ENCODE data around the gene MEIOB.

Gene MEIOB

GRCh38 chr16:1828645-1829410 is 43.1 kb downstream of the MEIOB start:
- no peak for DNase-seq

- peak; percentile 92 for DNase-seq
These were observed 45.0 kb downstream of the MEIOB start, which contains the start of the genes FAHD1 and HAGH for GRCh38 chr16:1826691-1827573. FAHD1 (plus strand) TSS chr16:1827206; CDS start chr16:1827239, 33 bp downstream. HAGH (minus strand) TSS chr16:1826825; CDS start chr16:1826787, 38 bp downstream.

- peak; percentile 54 for DNase-seq
These were observed 45.9 kb downstream of the MEIOB start for GRCh38 chr16:1825864-1826690.

GRCh38 chr16:1825381-1825863 is 46.5 kb downstream of the MEIOB start:
- DNase-seq = no peak

GRCh38 chr16:1823821-1824220 is 48.1 kb downstream of the MEIOB start:
- DNase-seq = peak; percentile 52

GRCh38 chr16:1822801-1823200 is 49.2 kb downstream of the MEIOB start:
- DNase-seq = no peak

GRCh38 chr16:1821861-1822611 is 49.9 kb downstream of the MEIOB start:
- no peak for DNase-seq

- no peak for DNase-seq
These were observed 51.0 kb downstream of the MEIOB start for GRCh38 chr16:1820946-1821290.

- no peak for DNase-seq
These were observed 51.6 kb downstream of the MEIOB start for GRCh38 chr16:1820096-1820945.

GRCh38 chr16:1819611-1820010 is 52.4 kb downstream of the MEIOB start:
- DNase-seq = no peak

GRCh38 chr16:1818873-1819525 is 53.0 kb downstream of the MEIOB start:
- DNase-seq = no peak

- no peak for DNase-seq
These were observed 53.6 kb downstream of the MEIOB start for GRCh38 chr16:1818204-1818872.

- no peak for DNase-seq
These were observed 54.2 kb downstream of the MEIOB start for GRCh38 chr16:1817716-1818115.

GRCh38 chr16:1817276-1817589 is 54.7 kb downstream of the MEIOB start:
- no peak for DNase-seq

- DNase-seq = no peak
These were observed 55.3 kb downstream of the MEIOB start for GRCh38 chr16:1816396-1817275.

- DNase-seq = no peak
These were observed 56.5 kb downstream of the MEIOB start for GRCh38 chr16:1815461-1815860.

- peak; percentile 38 for DNase-seq
These were observed 59.2 kb downstream of the MEIOB start for GRCh38 chr16:1812732-1813163.

- DNase-seq = no peak
These were observed 61.4 kb downstream of the MEIOB start for GRCh38 chr16:1810536-1810935.

GRCh38 chr16:1810106-1810505 is 61.9 kb downstream of the MEIOB start:
- DNase-seq = no peak

All from EL (cell line).